LNCAP (cell line): ENCODE measurements around the gene LPCAT1.

ENCODE experiments used
- TF ChIP-seq, protein P1 (sequence below): fragments of 450-650 bp; IDR thresholded peaks from 2 replicates; pipeline ENCODE4 v1.5.1; 2017; ENCODE audit warnings: mild to moderate bottlenecking

Gene LPCAT1

GRCh38 chr5:1516615-1517601 is 6.9 kb downstream of the LPCAT1 start:
- TF ChIP-seq, protein P1, sequence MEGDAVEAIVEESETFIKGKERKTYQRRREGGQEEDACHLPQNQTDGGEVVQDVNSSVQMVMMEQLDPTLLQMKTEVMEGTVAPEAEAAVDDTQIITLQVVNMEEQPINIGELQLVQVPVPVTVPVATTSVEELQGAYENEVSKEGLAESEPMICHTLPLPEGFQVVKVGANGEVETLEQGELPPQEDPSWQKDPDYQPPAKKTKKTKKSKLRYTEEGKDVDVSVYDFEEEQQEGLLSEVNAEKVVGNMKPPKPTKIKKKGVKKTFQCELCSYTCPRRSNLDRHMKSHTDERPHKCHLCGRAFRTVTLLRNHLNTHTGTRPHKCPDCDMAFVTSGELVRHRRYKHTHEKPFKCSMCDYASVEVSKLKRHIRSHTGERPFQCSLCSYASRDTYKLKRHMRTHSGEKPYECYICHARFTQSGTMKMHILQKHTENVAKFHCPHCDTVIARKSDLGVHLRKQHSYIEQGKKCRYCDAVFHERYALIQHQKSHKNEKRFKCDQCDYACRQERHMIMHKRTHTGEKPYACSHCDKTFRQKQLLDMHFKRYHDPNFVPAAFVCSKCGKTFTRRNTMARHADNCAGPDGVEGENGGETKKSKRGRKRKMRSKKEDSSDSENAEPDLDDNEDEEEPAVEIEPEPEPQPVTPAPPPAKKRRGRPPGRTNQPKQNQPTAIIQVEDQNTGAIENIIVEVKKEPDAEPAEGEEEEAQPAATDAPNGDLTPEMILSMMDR = no peak

DNA sequence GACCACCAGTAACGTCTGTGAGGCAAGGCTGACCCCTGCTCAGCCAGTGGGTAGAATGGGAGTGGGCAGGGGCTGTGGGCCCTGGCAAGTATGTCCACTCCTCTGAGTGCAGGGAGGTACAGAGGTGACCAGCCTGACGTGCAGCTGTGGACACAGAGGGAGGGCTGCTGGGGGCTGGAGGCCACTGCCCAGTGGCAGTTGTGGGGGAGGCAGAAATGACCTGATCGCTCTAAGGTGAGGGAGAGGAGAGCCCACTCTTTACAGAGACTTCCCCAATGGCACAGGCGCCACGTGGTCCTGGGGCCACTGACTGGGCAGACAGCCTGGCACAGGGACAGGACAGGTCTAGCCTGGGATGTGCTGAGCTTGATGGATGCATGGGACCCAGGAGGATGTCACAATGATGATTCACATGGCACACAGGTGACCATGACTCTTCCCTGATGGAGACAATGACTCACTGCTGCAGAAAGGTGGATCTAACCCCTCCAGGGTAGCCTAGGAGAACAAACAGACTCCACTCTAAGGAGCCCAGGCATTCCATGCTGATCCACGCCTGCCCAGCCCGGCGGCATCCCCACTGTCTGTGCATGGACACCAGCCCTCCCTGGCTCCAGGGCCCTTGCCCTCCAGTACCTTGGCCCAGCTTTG is 7.7 kb downstream of the LPCAT1 start:
- TF ChIP-seq, protein P1 = no peak

DNA sequence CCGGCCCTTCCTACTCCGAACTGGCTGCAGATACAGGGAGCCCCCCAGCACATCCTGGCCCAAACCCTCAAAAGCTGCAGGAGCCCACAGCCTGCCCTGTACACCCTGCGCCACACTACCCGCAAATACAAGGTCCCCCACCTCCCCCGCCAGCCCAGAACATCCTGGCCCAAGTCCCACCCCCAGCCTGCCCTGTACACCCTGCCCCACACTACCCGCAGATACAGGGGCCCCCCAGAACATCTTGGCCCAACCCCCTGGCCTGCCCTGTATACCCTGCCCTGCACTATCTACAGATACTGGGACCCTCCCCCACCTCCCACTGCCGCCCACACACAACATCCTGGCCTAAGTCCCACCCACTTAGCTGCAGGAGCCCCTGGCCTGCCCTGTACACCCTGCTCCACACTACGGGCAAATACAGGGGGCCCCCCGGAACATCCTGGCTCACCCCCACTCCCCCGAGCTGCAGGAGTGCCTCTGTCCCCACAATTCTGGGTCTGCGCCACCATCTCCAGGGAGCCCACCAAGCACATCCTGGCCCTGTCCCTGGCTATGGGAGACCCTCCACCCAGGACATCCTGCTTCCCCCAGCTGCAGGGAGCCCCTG is 8.3 kb downstream of the LPCAT1 start:
- TF ChIP-seq, protein P1 = no peak

GRCh38 chr5:1514027-1514818 is 9.5 kb downstream of the LPCAT1 start:
- TF ChIP-seq, protein P1 = no peak

DNA sequence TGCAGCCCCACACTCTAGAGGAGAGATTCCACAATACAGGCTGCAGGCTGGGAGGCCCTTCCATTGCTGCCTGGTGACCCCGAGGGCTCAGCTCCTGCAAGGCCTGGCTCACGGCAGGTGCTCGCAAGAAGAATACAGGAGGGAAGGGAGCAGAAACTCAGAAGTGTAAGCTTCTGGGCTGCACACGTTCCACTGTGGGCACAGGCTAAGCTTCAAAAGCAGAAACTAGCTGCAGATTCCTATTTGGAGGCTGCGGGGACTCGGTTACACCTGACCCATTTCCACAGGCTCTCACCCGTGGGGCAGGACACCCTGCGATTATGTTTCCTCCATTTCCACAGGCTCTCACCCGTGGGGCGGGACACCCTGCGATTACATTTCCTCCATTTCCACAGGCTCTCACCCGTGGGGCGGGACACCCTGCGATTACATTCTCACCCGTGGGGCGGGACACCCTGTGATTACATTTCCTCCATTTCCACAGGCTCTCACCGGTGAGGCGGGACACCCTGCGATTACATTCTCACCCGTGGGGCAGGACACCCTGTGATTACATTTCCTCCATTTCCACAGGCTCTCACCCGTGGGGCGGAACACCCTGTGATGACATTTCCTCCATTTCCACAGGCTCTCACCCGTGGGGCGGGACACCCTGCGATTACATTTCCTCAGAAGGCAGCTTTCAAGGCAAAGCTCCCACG is 10.3 kb downstream of the LPCAT1 start:
- TF ChIP-seq, protein P1 = no peak

DNA sequence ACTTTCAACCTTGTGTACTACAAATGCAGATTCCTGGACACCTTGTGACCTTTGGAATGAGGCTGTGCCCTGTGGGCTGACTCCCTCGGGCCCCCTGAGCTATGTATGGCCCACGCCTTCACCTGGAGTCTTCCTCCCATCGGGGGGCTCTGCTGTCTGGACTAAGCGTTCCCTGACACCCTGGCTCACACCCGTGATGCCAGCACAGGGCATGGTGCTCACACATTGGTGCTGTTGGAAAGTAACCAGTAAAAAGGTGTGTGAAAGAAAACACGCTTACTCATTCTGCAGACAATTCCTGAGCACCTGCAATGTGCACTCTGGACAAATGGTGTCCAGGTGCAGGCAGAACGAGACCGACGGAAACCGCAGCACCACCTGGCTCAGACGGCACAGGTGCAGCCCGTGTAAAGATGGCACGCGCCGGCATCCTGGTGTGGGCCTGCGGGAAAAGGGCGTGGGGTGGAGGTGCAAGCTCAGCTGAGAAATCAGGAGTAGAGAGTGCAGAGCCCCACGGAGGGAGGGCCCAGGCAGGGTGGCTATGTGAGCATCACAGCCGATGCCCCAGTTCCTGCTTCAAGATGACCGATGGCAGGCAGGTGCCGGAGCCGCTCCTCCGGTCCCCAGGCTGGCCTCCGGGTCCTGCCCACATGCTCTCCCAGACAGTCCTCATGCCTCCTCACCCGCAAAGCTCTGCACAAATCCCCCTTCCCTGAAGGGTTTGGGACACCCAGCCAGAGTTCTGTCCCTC is 11.0 kb downstream of the LPCAT1 start:
- TF ChIP-seq, protein P1 = no peak
